ENCODE results near the gene GAL.

The GAL gene

DNA sequence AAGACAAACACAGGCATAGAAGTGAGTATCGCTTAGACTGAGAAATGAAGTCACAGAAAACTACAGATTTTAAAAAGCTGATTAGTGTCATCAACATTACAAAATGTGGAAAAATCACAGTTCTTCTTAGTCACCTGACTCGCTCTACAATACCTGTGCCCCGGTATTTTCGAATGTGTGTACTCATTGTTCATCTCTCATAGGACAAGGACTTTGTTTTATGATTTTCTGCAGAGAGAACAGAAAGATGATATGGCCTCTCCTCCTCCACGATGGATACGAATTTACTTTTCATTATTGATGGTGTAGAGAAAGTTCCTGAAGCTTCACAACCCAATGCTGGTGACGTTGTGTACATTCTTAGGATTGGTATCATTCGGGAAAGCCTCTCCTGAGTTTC is 29.4 kb upstream of the GAL start:
- no peak overlapping the region for H3K4me3 ChIP-seq (ENCODE audit: low read length, poor library complexity, severe bottlenecking)
- H3K9me3 ChIP-seq (ENCODE audit: insufficient read depth, low read depth, low read length), result peaks cover 2% of the 10 kb centered on the region; the same call in 1 of the 2 replicates
- H3K4me1 ChIP-seq (ENCODE audit: insufficient read depth, low read length, poor library complexity, severe bottlenecking), result no peaks in the 10 kb centered on the region
- H3K9ac ChIP-seq (ENCODE audit: low read depth, low read length, poor library complexity, severe bottlenecking), result no peak overlapping the region
- no peak overlapping the region for H2AFZ ChIP-seq (ENCODE audit: low read length)
- TF ChIP-seq CTCF (conservative IDR thresholded peaks at IDR 0.05; ENCODE audit: low read length) (no peak), EZH2phosphoT487 (IDR thresholded peaks at IDR 0.05; ENCODE audit: borderline replicate concordance) (no peak)
- no peaks in the 10 kb centered on the region for H4K20me1 ChIP-seq (ENCODE audit: insufficient read depth, low read length, poor library complexity, severe bottlenecking)
- H3F3A ChIP-seq (ENCODE audit: low read depth), result no peaks in the 10 kb centered on the region
- no peaks in the 10 kb centered on the region for H3K27me3 ChIP-seq (ENCODE audit: insufficient read depth, low read length, poor library complexity, severe bottlenecking)
- H3K36me3 ChIP-seq (ENCODE audit: insufficient read depth, low read length), result no peaks in the 10 kb centered on the region
- H3K9me2 ChIP-seq (replicated peaks; ENCODE audit: low read depth, low read length), result no peaks in the 10 kb centered on the region
- no peak overlapping the region for H3K4me2 ChIP-seq (ENCODE audit: low read depth, low read length, poor library complexity, severe bottlenecking)
- no peaks in the 10 kb centered on the region for H3K79me2 ChIP-seq (ENCODE audit: insufficient read depth, low read length)

- Histone ChIP-seq H3K27me3 (ENCODE audit: insufficient read depth, low read length, poor library complexity, severe bottlenecking) (no peaks in the 10 kb centered on the region), H3K4me2 (ENCODE audit: low read depth, low read length, poor library complexity, severe bottlenecking) (no peak overlapping the region), H3K4me3 (ENCODE audit: low read length, poor library complexity, severe bottlenecking) (no peak overlapping the region), H3K9me3 (ENCODE audit: insufficient read depth, low read depth, low read length) (peaks cover 2% of the 10 kb centered on the region; the same call in 1 of the 2 replicates), H4K20me1 (ENCODE audit: insufficient read depth, low read length, poor library complexity, severe bottlenecking) (no peaks in the 10 kb centered on the region), H3K79me2 (ENCODE audit: insufficient read depth, low read length) (no peaks in the 10 kb centered on the region), H3K9ac (ENCODE audit: low read depth, low read length, poor library complexity, severe bottlenecking) (no peak overlapping the region), H2AFZ (ENCODE audit: low read length) (no peak overlapping the region), H3K9me2 (replicated peaks; ENCODE audit: low read depth, low read length) (no peaks in the 10 kb centered on the region), H3K36me3 (ENCODE audit: insufficient read depth, low read length) (no peaks in the 10 kb centered on the region), H3F3A (ENCODE audit: low read depth) (no peaks in the 10 kb centered on the region), H3K4me1 (ENCODE audit: insufficient read depth, low read length, poor library complexity, severe bottlenecking) (no peaks in the 10 kb centered on the region)
- TF ChIP-seq CTCF (conservative IDR thresholded peaks at IDR 0.05; ENCODE audit: low read length), result no peak
- TF ChIP-seq EZH2phosphoT487 (IDR thresholded peaks at IDR 0.05; ENCODE audit: borderline replicate concordance), result no peak
Observed at GRCh38 chr11:68655406-68655805, 28.9 kb upstream of the GAL start.

- TF ChIP-seq EZH2phosphoT487 (IDR thresholded peaks at IDR 0.05; ENCODE audit: borderline replicate concordance), result no peak
- TF ChIP-seq CTCF (conservative IDR thresholded peaks at IDR 0.05; ENCODE audit: low read length), result no peak
- Histone ChIP-seq H3K4me1 (ENCODE audit: insufficient read depth, low read length, poor library complexity, severe bottlenecking) (no peaks in the 10 kb centered on the region), H3K27me3 (ENCODE audit: insufficient read depth, low read length, poor library complexity, severe bottlenecking) (no peaks in the 10 kb centered on the region), H3F3A (ENCODE audit: low read depth) (no peaks in the 10 kb centered on the region), H3K9ac (ENCODE audit: low read depth, low read length, poor library complexity, severe bottlenecking) (no peak overlapping the region), H4K20me1 (ENCODE audit: insufficient read depth, low read length, poor library complexity, severe bottlenecking) (no peaks in the 10 kb centered on the region), H3K9me2 (replicated peaks; ENCODE audit: low read depth, low read length) (no peaks in the 10 kb centered on the region), H3K4me2 (ENCODE audit: low read depth, low read length, poor library complexity, severe bottlenecking) (no peak overlapping the region), H3K4me3 (ENCODE audit: low read length, poor library complexity, severe bottlenecking) (no peak overlapping the region), H3K9me3 (ENCODE audit: insufficient read depth, low read depth, low read length) (peaks cover 2% of the 10 kb centered on the region; the same call in 1 of the 2 replicates), H3K79me2 (ENCODE audit: insufficient read depth, low read length) (no peaks in the 10 kb centered on the region), H2AFZ (ENCODE audit: low read length) (no peak overlapping the region), H3K36me3 (ENCODE audit: insufficient read depth, low read length) (no peaks in the 10 kb centered on the region)
Observed at GRCh38 chr11:68655806-68656205, 28.5 kb upstream of the GAL start.
